Psoas muscle (tissue), 8 donors: ENCODE measurements around the gene RAET1G. TPM values are rescaled to one million over a fixed set of nuclear protein-coding genes. Genes with fewer than 3 reads are reported as not detected.
A peak's percentile ranks its signal among the peaks of the same experiment; 100 is the strongest.

Source experiments
- ATAC-seq, 4 donors: fragments of 200-7000 bp; cut with Tn5 transposase; one replicate each; pipeline ENCODE4 v1.9.1; 2020; ENCODE audit warnings: moderate library complexity in 3 of 4, mild to moderate bottlenecking in 2 of 4
- DNase-seq, 2 donors: peaks; one replicate each; pipeline ENCODE4 v3.0.0-alpha.2; 2020
- H3K27ac ChIP-seq: fragments of 200-600 bp; one replicate; pipeline ENCODE4 v1.8.0; 2022
- H3K27me3 ChIP-seq, 3 donors: fragments of 200-600 bp in 1 of 3; one replicate each; pipeline versions ENCODE4 v1.6.1 to v1.8.0; 2013 to 2022; ENCODE audit warnings: low read length in 2 of 3, mild to moderate bottlenecking in 2 of 3, moderate library complexity in 1 of 3; ENCODE audit not compliant: insufficient read depth in 3 of 3
- H3K36me3 ChIP-seq, 2 donors: fragments of 200-600 bp in 1 of 2; one replicate each; pipeline versions ENCODE4 v1.6.1 to v1.8.0; 2013 to 2022; ENCODE audit warnings: low read depth in 1 of 2, mild to moderate bottlenecking in 1 of 2, moderate library complexity in 1 of 2; ENCODE audit not compliant: insufficient read depth in 1 of 2
- H3K4me1 ChIP-seq: fragments of 200-600 bp; one replicate; pipeline ENCODE4 v1.8.0; 2022
- H3K4me3 ChIP-seq: fragments of 200-600 bp; one replicate; pipeline ENCODE4 v1.8.0; 2022; ENCODE audit warnings: mild to moderate bottlenecking
- H3K9me3 ChIP-seq: fragments of 200-600 bp; one replicate; pipeline ENCODE4 v1.8.0; 2022
- WGBS, 3 donors: extraction: QIAGEN DNeasy Blood & Tissue Kit; methylation state at CpG; one replicate each; pipeline versions ENCODE4 v1.1.6 to v1.1.7; 2013; 5-methylcytosine and 5-hydroxymethylcytosine counted together
- intact Hi-C, 2 donors: fragments of 100-400 bp; cut with DNase I; formaldehyde crosslinking; loops; one replicate each; pipeline versions ENCODE4 v1.11.0 to v1.14.2; 2022
- polyA plus RNA-seq, 3 donors: library from polyadenylated mRNA; stranded (reverse); fragments of 200-250 nt; gene quantifications; one replicate each; pipeline ENCODE4 v1.2.3, GENCODE V29; 2013
- total RNA-seq, 4 donors: library from RNA; stranded (reverse); fragmentation: NEBNext Ultra II Directional in 2 of 4; extraction: Animal tissue kit (Norgen Biotek cat#: 25700) in 2 of 4; gene quantifications; one replicate each; pipeline versions ENCODE4 v1.2.1 to v1.2.4, GENCODE V29; 2021 to 2023
- TF ChIP-seq, protein P1 (sequence below): fragments of 200-600 bp; IDR thresholded peaks from one replicate; pipeline ENCODE4 v1.8.0; 2022; ENCODE audit warnings: antibody characterized with exemption
- donor health status: healthy with polysubstance abuse.
- donor health status: DM: no; HTN: no; CAD: no; lungs with moderate emphysema.
- donor health status: Bipolar disorder and iron deficiency.
- donor health status: healthy.
- donor health status: DM: yes; HTN: yes; CAD: no.
- donor health status: DM: no; HTN: no; CAD: no.
- donor health status: DM: no; HTN: no; CAD: no.
- donor health status: DM: yes; HTN: yes; CAD: no.

The RAET1G gene
- total and polyA plus RNA-seq, 7 donors, result 0.04 to 1.1 (median 0.52) TPM; not detected in 1

DNA sequence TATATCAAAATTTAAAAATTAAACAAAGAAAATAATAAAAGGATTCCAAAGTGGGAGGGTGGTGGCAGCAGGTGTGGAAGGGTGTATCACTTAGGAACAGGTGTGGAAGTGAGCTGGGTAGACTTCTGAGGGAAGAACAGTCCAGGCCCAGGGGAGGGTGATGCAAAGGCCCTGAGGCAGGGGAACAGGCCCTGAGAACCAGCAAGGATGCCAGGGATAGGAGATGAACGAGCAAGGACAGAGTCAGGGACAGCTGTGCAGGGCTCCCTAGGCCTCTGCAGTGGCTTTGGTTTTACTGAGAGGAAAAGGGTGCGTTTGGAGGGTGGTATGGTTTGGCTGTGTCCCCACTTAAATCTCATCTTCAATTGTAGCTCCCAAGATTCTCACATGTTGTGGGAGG lies 15.6 kb downstream of the RAET1G start:
- ATAC-seq, result no peak
- intact Hi-C loops, result no loop called here
- Histone ChIP-seq H3K27me3 (no peaks in the 10 kb centered on the region), H3K4me1 (no peaks in the 10 kb centered on the region), H3K4me3 (no peak overlapping the region), H3K27ac (no peak overlapping the region), H3K9me3 (no peaks in the 10 kb centered on the region), H3K36me3 (no peaks in the 10 kb centered on the region)
- TF ChIP-seq, protein P1, sequence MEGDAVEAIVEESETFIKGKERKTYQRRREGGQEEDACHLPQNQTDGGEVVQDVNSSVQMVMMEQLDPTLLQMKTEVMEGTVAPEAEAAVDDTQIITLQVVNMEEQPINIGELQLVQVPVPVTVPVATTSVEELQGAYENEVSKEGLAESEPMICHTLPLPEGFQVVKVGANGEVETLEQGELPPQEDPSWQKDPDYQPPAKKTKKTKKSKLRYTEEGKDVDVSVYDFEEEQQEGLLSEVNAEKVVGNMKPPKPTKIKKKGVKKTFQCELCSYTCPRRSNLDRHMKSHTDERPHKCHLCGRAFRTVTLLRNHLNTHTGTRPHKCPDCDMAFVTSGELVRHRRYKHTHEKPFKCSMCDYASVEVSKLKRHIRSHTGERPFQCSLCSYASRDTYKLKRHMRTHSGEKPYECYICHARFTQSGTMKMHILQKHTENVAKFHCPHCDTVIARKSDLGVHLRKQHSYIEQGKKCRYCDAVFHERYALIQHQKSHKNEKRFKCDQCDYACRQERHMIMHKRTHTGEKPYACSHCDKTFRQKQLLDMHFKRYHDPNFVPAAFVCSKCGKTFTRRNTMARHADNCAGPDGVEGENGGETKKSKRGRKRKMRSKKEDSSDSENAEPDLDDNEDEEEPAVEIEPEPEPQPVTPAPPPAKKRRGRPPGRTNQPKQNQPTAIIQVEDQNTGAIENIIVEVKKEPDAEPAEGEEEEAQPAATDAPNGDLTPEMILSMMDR, result no peak
- 93 to 100% (median 96%) methylated on average over 2 of the region's 2 CpGs for WGBS, 3 donors
- no peak for DNase-seq

DNA sequence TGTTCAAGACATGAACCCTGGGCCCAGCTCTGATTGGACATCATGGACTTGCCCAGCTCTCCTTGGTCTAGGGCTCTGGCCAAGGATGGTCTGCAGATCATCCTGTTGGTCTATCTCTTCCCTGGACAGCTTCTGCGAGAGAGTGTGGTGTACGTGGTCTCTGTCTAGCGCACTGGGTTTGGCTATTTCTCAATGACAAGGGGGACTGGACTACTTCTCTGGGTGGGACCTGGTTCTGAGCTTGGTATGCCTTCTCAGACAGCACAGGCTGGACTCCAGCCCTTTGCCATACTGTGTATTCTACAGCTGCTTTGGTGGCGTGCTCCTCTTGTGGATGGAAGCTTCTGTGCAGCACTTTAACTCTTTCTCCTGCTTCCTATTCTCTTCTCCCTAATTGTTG lies 16.5 kb downstream of the RAET1G start:
- ATAC-seq (no peak), DNase-seq (no peak)
- TF ChIP-seq, protein P1, result no peak
- Histone ChIP-seq H3K27me3 (no peaks in the 10 kb centered on the region), H3K4me3 (no peak overlapping the region), H3K4me1 (no peaks in the 10 kb centered on the region), H3K36me3 (no peaks in the 10 kb centered on the region), H3K9me3 (no peaks in the 10 kb centered on the region), H3K27ac (no peak overlapping the region)
- intact Hi-C loops, result no loop called here
- WGBS, 3 donors, result 97 to 100% (median 99%) methylated on average over 4 of the region's 4 CpGs

DNA sequence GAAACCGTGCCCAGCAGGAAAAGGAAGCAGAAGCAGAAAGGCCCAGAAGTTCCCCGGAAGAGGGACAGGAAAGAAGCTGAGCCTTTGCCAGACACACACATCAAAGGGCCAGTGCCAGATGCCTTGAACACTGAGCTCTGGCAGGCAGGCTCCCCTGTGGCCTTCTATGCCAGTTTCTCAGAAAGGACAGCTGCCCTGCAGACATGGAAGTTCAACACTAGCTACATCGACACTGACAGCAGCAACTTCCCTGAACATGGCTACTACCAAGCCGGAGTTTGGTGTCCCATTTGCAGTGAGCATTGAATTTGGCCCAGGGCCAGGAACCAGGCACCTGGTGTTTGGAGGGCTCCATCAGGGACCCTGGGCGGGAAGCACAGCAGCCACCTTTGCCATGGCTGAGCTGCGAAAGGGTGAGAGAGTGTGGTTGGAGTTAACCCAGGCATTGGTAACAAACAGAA lies 17.0 kb downstream of the RAET1G start:
- Histone ChIP-seq H3K4me1 (no peaks in the 10 kb centered on the region), H3K27me3 (no peaks in the 10 kb centered on the region), H3K4me3 (no peak overlapping the region), H3K36me3 (no peaks in the 10 kb centered on the region), H3K27ac (no peak overlapping the region), H3K9me3 (no peaks in the 10 kb centered on the region)
- intact Hi-C loops, result no loop called here
- WGBS, 3 donors, result 52 to 58% (median 58%) methylated on average over 6 of the region's 6 CpGs
- DNase-seq, result no peak
- ATAC-seq, result peak in 1 of 4 donors; percentile 25
- TF ChIP-seq, protein P1, result no peak

DNA sequence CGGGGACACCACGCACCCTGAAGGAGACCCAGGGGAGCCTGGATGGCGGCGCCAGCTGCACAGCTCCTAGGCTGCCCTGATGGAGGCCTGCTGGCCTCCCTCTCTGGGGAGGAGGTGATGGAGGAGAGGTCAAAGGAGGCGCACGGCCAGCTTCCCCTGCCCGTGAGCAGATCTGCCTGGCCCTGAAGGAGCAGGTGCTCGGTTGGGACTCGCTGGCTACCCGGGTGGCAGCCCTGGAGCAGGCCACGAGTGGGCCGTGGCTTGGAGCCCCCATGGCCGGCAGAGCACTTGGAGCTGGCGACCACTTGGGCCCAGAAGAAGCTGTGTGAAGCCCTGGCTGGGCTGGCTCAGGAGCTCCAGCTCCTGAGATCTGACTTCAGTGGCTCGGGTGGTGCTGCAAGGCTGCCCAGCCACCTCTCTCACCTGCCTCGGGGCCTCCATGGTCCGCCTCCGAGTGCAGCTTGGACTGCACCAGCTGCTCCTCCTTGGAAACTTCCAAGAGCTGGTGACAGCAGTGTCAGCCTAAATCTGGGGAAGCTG lies 17.5 kb downstream of the RAET1G start:
- intact Hi-C loops, result no loop called here
- H3K9me3 ChIP-seq, result no peaks in the 10 kb centered on the region
- TF ChIP-seq, protein P1, result no peak
- DNase-seq (no peak), ATAC-seq (peak in 3 of 4 donors; percentile 6 to 27 (median 18))
- no peaks in the 10 kb centered on the region for H3K4me1 ChIP-seq
- 72 to 83% (median 77%) methylated on average over 17 to 18 of the region's 18 CpGs for WGBS, 3 donors
- H3K36me3 ChIP-seq, result no peaks in the 10 kb centered on the region
- no peaks in the 10 kb centered on the region for H3K27me3 ChIP-seq
- H3K4me3 ChIP-seq, result no peak overlapping the region
- H3K27ac ChIP-seq, result no peak overlapping the region
